Kidney (tissue), 14 donors: ENCODE data around the gene LAMA5. TPM values are rescaled to one million over a fixed set of nuclear protein-coding genes. Genes with fewer than 3 reads are reported as not detected.
A peak's percentile ranks its signal among the peaks of the same experiment; 100 is the strongest.

Experiments
- DNase-seq, 5 donors: peaks; one replicate each; pipeline ENCODE4 v3.0.0-alpha.2; 2013 to 2020
- FAIRE-seq: peaks from 2 replicates; lab custom pipeline; 2012; peaks lifted over from hg19 to GRCh38; lab: Jason Lieb, UNC
- H3K27ac ChIP-seq, 2 donors: one replicate each; pipeline ENCODE4 v1.7.0; 2013; ENCODE audit warnings: low read depth in 2 of 2, low read length in 2 of 2, inconsistent platforms in 1 of 2
- H3K27me3 ChIP-seq: one replicate; pipeline ENCODE4 v1.7.1; 2013; ENCODE audit warnings: low read length, inconsistent platforms; ENCODE audit not compliant: control insufficient read depth, insufficient read depth
- H3K36me3 ChIP-seq, 3 donors: one replicate each; pipeline versions ENCODE4 v1.7.0 to v1.7.1; 2013; ENCODE audit warnings: low read length in 3 of 3, control low read depth in 1 of 3, inconsistent platforms in 1 of 3; ENCODE audit not compliant: insufficient read depth in 3 of 3, control insufficient read depth in 2 of 3
- H3K4me1 ChIP-seq, 3 donors: one replicate each; pipeline versions ENCODE4 v1.7.0 to v1.7.1; 2013; ENCODE audit warnings: low read length in 3 of 3, inconsistent platforms in 1 of 3, low read depth in 1 of 3; ENCODE audit not compliant: control insufficient read depth in 2 of 3, insufficient read depth in 2 of 3
- H3K4me3 ChIP-seq, 3 donors: one replicate each; pipeline versions ENCODE4 v1.7.0 to v1.8.1; 2013; ENCODE audit warnings: low read length in 3 of 3, control low read depth in 1 of 3, inconsistent platforms in 1 of 3
- H3K9ac ChIP-seq, 3 donors: one replicate each; pipeline versions ENCODE4 v1.7.0 to v1.7.1; 2013; ENCODE audit warnings: low read length in 3 of 3, control low read depth in 1 of 3, inconsistent platforms in 1 of 3
- H3K9me3 ChIP-seq, 3 donors: one replicate each; pipeline versions ENCODE4 v1.7.0 to v1.7.1; 2013; ENCODE audit warnings: low read length in 3 of 3, control low read depth in 1 of 3, inconsistent platforms in 1 of 3; ENCODE audit not compliant: control insufficient read depth in 2 of 3, insufficient read depth in 1 of 3
- CTCF ChIP-seq: IDR thresholded peaks from 3 replicates; pipeline ENCODE4 v1.5.1; 2012; ENCODE audit warnings: mild to moderate bottlenecking, moderate library complexity, borderline replicate concordance; ENCODE audit not compliant: insufficient read depth; ENCODE audit errors: extremely low read depth
- intact Hi-C: fragments of 100-400 bp; cut with DNase I; formaldehyde crosslinking; loops from one replicate; pipeline ENCODE4 v1.11.1; 2022
- polyA plus RNA-seq: library from polyadenylated mRNA; stranded (reverse); fragments of 350-450 nt; fragmentation: Illumina TruSeq; extraction: RNeasy Lipid Tissue Mini Kit (QIAGEN cat#74804); gene quantifications from one replicate; pipeline ENCODE4 v1.2.3, GENCODE V29; 2014; ENCODE audit warnings: low read depth, low replicate concordance; ENCODE audit not compliant: insufficient read depth
- total RNA-seq: library from RNA; stranded (reverse); fragmentation: NEBNext Ultra II Directional; extraction: Animal tissue kit (Norgen Biotek cat#: 25700); gene quantifications from one replicate; pipeline ENCODE4 v1.2.1, GENCODE V29; 2021
- donor health status: control.
- donor health status: control.
- donor health status: control.
- donor health status: control.
- donor health status: control.
- donor health status: DM: yes; HTN: yes; CAD: no.
- donor health status: Normal renal cell carcinoma (clear cell type).

Gene LAMA5
- total and polyA plus RNA-seq, 2 donors from 2014 or later, result 94.0 to 342 TPM

- Histone ChIP-seq H3K27me3 (no peaks in the 10 kb centered on the region), H3K4me3 (no peak overlapping the region), H3K27ac (no peak overlapping the region), H3K9ac (no peak overlapping the region), H3K4me1 (peaks cover 0 to 30% (median 18%) of the 10 kb centered on the region in 3 donors), H3K36me3 (no peaks in the 10 kb centered on the region), H3K9me3 (no peaks in the 10 kb centered on the region)
- intact Hi-C loops, result no loop called here
- no peak for FAIRE-seq
- no peak for TF ChIP-seq CTCF
- DNase-seq, result no peak
Observed at GRCh38 chr20:62408640-62409039, 41.5 kb upstream of the LAMA5 start.

GRCh38 chr20:62408055-62408454 lies 40.9 kb upstream of the LAMA5 start:
- FAIRE-seq, result no peak

GRCh38 chr20:62407221-62407992 lies 40.3 kb upstream of the LAMA5 start, which contains the start of gene CABLES2:
Gene CABLES2 (minus strand): TSS chr20:62407285. CDS start chr20:62407276, 9 bp downstream.
- DNase-seq (peak; percentile 94 to 97 (median 95)), FAIRE-seq (no peak)
- no peaks in the 10 kb centered on the region for H3K9me3 ChIP-seq
- no peaks in the 10 kb centered on the region for H3K36me3 ChIP-seq
- H3K9ac ChIP-seq, result peak within 1 kb of the TSS; percentile 22 to 67 (median 63)
- H3K4me1 ChIP-seq, result peaks cover 0 to 30% (median 18%) of the 10 kb centered on the region in 3 donors
- TF ChIP-seq CTCF, result no peak
- H3K27ac ChIP-seq, result no peak within 1 kb of the TSS
- no peaks in the 10 kb centered on the region for H3K27me3 ChIP-seq
- intact Hi-C loops, result no loop called here
- H3K4me3 ChIP-seq, result peak within 1 kb of the TSS; percentile 51 to 63 (median 57)

More at GRCh38 chr20:62408055-62408454, 40.9 kb upstream of the LAMA5 start:
- DNase-seq, result no peak
- Histone ChIP-seq H3K27me3 (no peaks in the 10 kb centered on the region), H3K27ac (no peak overlapping the region), H3K9ac (no peak overlapping the region), H3K4me1 (peaks cover 0 to 30% (median 18%) of the 10 kb centered on the region in 3 donors), H3K36me3 (no peaks in the 10 kb centered on the region), H3K4me3 (no peak overlapping the region), H3K9me3 (no peaks in the 10 kb centered on the region)
- TF ChIP-seq CTCF, result no peak
- intact Hi-C loops, result no loop called here
